COLO668 (cell line): ENCODE results near the gene LARP1.
"Not testable (repeated sequence)": the region's sequence is repeated elsewhere in the genome, so short reads cannot be mapped to it uniquely, and the experiment has no call there.

ENCODE experiments used
- DNase-seq: peaks from one replicate; lab custom pipeline; 2025; ENCODE audit not compliant: unreplicated experiment; lab: John Stamatoyannopoulos, UW

The LARP1 gene

DNA sequence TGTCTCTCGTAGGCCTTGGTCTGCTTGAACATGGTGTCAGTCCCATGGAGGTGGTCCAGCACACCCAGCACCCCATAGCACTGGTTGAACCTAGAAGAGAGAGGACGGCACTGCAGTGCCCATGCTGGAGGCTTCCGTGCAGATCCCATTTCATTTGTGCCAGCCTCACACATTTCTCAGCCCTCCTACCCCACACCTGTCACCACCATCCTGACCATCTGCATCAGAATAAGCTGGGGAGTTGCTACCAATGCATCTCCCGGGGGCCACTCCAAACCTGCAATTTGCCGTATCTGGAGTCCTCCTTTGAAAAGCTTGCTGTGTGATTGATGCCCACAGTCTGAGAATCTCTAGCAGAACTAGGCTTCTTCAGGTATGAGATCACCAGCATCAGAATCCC lies 65.2 kb downstream of the LARP1 start:
- DNase-seq = no peak

DNA sequence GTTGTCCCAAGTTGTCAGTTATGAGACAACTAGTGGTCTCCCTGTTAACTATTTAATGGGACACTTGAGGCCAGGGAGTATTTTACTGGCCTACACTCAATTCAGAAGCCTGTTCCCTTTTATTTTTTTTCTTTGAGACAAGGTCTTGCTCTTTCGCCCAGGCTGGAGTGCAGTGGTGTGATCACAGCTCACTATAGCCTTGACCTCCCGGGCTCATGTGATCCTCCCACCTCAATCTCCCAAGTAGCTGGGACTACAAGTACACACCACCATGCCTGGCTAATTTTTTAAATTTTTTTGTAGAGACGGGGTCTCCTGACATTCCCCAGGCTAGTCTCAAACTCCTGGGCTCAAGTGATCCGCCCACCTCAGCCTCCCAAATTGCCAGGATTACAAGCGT lies 67.7 kb downstream of the LARP1 start:
- DNase-seq = not testable (repeated sequence)

- DNase-seq = no peak
Measured at GRCh38 chr5:154823605-154824004, 68.4 kb downstream of the LARP1 start.

DNA sequence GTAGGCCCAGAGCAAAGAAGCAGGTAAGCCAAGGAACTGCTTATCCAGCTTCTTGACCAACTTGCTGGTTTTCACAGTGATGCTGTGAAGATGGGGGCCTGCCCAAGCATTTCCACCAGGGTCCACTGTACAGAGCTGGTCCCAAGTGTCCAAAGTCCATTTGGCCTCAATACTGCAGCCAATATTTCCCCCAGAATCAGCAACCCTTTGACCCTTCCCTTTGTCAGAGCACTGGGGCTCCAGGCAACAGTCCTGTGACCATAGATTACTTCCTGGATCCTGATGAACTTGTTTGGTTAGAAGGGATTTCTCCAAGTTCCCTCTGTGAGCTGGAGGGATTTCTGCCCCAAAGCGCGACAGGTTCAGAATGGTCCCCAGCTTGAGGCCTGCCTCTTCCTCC lies 68.9 kb downstream of the LARP1 start:
- no peak for DNase-seq

- peak; percentile 15 for DNase-seq
Measured at GRCh38 chr5:154829181-154829588, 74.0 kb downstream of the LARP1 start.

DNA sequence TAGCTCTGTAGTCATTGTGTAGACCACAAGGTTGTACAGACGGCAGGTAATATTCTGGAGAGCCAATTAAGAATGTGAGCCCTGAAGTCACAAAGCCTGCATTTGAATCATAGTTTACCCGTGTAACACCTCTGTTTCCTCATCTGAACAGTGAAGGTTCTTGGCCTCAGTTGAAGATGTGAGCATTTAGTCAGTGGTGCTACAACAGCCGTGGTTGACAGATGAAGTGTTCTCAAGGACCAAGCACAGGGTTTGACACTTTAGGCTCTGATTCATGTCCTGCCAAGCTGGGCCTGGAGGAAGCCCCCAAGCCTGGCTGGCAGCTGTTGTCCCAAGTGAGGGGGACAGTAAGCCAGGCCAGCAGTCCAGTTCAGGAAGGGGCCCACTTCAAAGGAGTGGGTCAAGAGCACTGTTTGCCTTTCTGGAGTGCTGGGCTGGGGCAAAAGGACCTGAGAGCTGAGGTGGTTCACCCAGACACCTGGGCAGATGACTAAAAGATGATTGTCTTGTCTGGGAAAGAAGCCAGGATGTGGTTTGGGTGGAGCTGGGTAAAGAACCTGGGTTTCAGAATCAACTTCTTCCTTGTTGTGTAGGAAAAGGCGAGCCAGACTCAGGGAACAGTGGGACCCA lies 74.5 kb downstream of the LARP1 start:
- DNase-seq = peak; percentile 46

DNA sequence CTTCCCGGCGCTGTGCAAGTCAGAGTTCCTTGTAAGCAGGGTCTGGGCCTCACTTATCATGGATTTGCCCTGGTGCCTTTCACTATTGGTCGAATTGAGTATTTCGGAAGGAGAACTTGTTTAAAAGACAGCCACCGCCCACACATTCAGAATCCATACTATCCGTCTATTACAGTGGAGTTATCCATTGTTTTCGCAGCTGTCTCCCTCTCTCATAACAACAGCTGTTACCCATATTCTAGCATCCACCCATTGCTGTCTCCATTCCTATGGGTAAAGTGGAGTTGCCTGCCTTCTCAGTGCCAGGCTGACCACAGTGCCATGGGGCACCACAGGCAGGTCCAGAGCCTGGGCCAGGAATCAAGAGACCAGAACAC lies 75.0 kb downstream of the LARP1 start:
- peak; percentile 46 for DNase-seq

DNA sequence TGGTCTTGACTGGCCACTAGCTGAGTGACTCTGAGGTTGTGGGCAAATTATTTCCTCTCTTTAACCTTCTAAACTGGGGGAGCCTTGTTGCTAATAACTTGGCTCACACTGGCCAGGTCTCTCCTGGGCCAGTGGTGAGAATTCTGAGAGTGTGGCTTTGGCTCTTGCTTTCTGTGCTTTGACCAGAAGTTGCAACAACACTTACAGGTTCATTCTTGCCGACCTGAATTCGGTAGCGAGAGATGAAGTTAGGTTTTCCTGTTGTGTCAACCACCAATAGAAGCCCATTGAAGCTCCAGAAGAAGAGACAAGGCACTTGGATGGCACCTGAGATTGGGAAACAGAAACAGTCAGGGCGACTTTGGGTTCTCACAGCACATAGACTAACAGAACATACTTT lies 75.4 kb downstream of the LARP1 start:
- DNase-seq = no peak

DNA sequence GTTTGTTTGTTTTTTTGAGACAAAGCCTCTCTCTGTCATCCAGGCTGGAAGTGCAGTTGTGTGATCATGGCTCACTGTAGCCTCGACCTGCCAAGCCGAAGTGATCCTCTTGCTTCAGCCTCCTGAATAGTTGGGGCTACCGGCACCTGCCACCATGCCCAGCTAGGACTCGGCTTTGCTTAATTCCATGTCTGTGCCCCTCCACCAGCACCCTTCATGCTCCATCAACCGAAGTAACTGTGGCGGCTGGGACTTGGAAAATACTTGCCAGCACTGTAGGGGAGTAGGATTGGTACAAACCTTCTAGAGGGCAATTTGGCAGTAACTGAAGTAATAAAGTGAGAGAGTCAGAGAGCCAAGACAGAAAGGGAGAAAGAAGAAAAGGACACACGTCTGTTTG lies 76.3 kb downstream of the LARP1 start:
- no peak for DNase-seq

DNA sequence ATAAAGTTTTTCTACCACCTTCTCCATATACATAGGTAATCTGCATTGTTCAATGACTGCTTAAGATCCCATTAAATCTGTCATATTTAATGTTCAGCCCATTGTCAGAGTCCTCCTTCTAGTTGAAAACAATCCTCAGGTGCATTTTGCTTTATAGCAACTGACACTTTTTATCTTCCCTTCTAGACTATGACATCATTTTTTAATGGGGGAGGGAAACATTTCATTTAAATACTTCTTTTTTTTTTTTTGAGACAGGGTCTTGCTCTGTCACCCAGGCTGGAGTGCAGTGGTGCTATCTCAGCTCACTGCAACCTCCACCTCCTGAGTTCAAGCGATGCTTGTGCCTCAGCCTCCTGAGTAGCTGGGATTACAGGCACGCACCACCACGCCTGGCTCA lies 77.6 kb downstream of the LARP1 start:
- not testable (repeated sequence) for DNase-seq

- DNase-seq = peak; percentile 5
Measured at GRCh38 chr5:154834053-154834452, 78.9 kb downstream of the LARP1 start.

DNA sequence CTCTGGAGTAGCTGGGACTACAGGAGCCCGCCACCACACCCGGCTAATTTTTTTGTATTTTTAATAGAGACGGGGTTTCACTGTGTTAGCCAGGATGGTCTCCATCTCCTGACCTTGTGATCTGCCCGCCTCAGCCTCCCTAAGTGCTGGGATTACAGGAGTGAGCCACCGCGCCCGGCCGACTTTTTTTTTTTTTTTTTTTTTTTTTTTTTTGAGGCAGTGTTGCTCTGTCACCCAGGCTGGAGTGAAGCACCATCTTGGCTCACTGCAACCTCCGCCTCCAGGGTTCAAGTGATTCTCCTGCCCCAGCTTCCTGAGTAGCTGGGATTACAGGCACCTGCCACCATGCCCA lies 80.5 kb downstream of the LARP1 start:
- DNase-seq = not testable (repeated sequence)

- DNase-seq = peak; percentile 26
Measured at GRCh38 chr5:154836225-154836624, 81.0 kb downstream of the LARP1 start.

GRCh38 chr5:154837009-154837901 lies 82.1 kb downstream of the LARP1 start:
- no peak for DNase-seq

- DNase-seq = no peak
Measured at GRCh38 chr5:154840435-154841272, 85.5 kb downstream of the LARP1 start.

GRCh38 chr5:154841273-154841661 lies 86.1 kb downstream of the LARP1 start:
- no peak for DNase-seq

GRCh38 chr5:154842689-154843530 lies 87.7 kb downstream of the LARP1 start:
- DNase-seq = no peak

GRCh38 chr5:154844809-154845208 lies 89.6 kb downstream of the LARP1 start:
- no peak for DNase-seq

DNA sequence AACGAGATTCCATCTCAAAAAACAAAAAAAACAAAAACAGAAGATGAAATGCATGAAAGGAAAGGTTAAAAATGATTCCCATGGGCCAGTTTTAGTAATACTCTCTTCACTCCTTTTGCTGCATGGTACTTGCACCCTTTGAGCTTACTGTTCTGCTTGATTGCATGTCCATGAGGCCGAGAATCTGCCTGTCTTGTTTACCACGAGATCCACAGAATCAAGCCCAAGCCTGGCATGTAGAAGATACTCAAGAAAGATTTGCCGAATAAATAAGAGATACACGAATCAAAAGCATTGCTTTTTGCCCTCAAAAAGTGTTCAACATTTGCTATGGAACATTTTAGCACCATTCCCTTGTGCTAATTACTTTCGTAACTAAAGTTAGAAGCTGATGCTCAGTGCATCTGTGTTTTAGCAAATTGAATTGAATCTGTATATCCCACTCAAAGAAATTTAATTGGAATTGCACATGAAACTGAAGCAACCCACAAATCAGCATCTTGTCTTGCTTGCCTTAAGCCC lies 94.1 kb downstream of the LARP1 start:
- DNase-seq = no peak

GRCh38 chr5:154849791-154850201 lies 94.6 kb downstream of the LARP1 start:
- DNase-seq = no peak
